NOMO-1 (cell line): ENCODE results near the gene EIF5.
A peak's percentile ranks its signal among the peaks of the same experiment; 100 is the strongest.

ENCODE experiments used
- DNase-seq, 2 experiments: peaks; one replicate each; lab custom pipeline; 2025; ENCODE audit not compliant: unreplicated experiment in 2 of 2; lab: John Stamatoyannopoulos, UW

The EIF5 gene

DNA sequence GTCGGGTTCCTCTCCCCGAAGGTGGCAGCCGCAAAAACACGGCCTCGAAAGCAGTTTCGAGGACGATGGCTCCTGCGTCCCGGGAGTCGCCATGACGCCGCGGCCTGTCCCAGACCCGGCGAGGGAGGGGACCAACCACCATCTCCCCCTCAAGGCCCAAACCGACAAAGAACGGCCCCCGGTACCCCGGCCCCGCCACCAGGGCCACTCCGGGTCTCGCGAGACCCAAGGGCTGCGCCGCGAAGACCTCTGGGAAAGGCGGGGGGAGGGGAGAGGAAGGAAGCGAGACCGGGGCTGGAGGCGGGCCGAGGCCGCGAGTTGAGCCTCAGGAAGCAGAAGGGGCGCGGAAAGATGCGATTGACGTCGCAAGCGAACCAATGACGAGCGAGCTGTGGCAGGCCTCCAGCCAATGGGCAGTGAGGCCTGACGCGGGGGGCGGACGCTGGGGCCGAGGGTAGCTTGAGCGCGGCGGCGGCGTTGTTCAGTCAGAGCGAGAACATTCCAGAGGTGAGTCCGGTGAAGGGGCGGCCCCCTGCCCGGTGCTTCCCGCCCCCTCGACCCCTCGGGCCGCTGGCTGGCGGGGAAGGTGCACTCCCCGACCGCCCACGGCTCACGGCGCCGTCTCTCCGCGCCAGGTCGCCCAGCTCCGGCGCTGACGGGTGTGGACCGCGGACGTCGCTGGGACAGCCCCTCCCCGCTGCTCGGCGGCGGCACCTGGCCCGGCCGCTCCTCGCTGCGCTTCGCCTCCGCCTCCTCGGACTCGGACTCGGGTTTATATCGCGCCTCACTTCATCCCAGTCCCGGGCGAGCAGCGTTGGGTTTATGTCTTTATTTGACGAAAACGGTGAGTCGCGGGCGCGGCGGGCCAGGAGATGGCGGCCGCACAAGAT lies at the start of gene EIF5:
Gene EIF5 (plus strand): TSS at position 484 of the 890 bp plus-strand sequence. CDS start 1,624 bp downstream, outside the sequence.
- peak; percentile 97 to 99 for DNase-seq

DNA sequence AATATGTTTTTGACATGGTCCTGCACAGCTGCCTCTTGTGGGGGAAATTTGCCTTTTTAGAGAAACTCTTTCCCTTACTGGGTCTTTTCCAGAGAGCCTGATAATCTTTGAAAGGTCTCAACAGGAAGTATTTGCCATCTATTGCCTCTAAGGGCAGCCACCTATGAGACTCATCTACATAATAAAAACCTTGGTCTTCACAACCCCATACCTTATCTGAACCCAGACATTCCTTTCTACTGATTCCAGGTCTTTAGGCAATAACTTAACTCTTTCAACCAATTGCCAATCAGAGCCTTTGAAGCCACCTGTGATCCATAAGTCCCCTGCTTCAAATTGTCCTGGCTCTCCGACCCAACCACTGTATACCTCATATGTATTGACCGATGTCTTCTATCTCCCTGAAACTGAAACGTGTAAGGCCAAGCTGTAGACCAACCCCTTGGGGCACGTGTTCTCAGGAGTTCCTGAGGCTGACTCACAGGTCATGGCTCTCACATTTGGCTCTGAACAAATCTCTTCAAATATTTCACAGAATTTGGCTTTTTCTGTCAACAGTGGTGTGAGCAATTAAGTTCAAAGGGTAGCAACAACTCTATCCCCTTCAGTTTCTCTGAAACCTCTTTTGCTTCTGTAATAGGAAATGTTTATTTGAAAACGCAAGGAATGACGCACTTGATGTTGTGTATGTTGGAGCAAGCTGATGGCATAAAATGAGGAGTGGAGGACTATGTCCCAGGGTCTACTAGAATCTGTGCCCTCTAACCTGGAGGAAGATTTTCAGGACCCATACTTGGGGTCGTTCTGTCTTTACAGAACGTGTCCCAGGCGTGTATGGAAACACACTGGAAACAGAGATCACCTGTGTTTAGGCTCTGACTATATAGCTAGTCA lies 49.2 kb upstream of the EIF5 start:
- DNase-seq, result no peak

DNA sequence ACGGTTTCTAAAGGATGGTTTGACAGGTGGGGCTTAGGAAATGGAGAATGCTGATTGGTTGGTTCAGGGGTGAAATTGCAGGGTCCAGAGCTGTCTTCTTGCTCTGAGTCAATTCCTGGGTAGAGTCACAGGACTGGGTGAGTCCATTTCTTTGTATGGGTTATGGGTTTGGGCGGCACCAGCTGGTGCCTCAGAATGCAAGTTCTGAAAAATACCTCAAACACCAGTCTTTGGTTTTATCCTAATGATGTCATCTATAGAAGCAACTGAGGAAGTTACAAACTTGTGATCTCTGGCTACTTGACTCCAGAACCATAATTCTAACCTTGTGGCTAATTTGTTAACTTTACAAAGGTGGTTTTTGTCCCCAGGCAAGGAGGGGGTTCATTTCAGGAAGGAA lies 47.6 kb upstream of the EIF5 start:
- no peak for DNase-seq

DNA sequence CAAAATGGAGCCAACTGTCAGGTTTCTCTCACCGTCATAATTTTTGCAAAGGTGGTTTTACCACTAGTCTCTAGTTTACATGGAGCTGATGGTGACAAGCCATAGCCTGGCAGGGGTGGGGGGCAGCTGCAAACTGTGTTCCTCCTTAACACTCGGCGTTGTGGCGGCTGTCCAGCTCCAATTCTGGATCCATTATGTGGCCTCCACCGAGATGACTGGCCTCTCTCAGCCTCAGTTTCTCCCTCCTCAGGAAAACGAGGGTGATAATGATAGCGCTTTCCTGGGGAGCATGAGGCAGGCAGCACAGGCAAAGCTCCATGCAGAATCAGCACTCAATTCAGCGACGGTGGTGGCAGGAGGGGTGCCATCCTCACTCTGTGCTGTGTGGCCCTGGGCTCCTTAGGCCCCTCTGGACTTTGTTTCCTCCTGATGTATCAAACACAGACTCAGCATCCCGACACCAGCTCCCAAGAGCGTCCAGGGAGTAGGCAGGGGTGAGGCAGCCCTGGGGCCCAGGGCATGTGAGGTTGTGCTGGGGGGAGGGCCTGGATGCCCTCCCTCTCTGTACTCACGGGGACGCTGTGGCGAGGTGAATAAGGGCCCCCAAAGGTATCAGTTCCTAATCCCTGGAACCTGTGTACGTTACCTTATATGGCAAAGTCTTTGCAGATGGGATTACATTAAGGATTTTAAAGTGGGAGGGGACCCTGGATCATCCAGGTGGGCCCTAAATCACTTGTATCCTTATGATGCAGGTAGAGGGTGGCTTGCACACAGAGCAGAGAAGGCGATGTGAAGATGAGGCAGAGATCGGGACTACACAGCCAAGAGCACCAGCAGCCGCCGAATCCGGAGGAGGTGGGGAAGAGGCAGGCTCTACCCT lies 46.8 kb upstream of the EIF5 start:
- no peak for DNase-seq

DNA sequence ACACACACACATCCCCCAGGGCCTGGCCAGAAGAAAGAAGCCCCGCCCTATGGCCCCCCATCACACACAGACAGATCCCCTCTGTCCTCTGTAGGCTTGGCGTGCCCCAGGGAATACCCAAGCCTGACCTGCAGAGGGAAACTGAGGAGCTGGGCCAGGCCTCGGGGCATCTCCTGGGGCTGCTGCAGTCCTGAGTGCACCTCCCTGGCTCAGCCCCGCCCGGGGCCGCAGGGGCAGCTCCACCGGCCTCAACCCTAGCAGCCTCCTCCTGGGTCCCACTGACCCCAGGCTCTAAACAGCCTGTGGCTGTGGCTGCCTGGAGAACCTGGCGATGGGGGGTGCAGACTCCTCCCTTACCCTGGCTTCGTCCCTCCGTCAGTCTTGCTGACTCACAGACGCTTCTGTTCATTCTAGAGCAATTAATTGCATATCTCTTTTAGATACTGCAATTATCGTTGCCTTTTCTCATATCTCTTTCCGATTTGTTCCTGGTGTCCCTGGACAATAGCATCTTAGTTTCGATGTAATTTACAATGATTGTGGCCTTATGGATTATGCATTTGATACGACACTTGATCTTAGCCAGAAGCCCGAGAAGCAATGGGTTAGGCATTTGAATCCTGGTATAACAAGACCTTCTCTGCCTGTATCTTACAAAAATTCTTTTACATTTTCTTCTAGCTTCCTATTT lies 45.8 kb upstream of the EIF5 start:
- no peak for DNase-seq

DNA sequence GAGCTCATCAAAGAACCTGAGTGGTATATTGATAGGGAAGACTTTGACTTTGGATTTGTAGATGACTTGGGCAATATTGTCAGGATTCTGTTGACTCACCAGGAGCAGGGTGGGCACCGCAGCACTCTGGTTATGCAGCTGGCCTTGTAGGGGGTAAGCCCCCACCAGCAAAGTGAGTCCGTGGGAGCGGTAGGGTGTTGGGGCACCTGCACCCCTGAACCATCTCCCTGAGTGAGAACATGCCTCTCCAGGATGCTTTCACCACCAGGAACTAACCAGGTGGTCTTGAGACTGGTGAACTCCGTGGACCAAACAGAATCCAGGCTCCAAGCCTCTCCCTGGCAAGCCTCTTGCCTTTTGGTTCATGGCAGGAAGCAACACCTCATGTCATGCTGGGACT lies 44.0 kb upstream of the EIF5 start:
- no peak for DNase-seq

DNA sequence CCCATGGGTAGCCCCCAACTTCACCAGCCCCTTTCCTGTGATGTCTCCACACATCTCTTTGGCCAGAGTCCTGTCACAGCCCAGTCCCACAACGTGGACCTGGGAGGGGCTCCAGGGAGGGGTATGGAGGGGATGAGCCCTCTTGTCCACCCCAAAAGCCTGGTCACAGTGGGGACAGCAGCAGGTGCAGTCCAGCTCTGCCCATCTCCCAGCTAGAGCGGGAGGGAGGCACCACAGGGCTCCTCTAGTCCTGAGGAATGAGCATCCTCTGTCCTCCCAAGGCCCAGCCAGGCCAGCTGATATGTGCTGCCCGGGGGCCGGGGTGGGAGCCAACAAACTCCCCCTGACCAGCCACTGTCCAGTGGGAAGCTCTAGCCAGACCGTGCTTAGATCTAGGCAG lies 43.5 kb upstream of the EIF5 start:
- DNase-seq, result no peak

DNA sequence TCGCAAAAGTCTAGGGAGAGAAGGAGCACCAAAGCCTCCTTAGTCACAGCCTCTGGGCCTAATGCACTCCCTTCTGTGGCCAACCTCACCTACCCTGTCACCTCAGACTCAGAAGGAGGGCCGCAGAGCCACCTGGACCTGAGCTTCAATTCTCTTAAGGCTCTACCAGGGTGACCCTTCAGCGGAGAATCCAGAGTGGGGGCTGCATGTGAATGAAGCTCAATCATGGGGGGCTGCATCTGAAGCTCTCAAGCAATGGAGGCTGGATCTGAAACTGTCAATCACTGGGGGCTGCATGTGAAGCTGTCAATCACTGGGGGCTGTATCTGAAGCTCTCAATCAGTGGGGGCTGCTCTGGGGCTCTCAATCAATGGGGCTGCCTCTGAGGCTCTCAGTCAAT lies 43.1 kb upstream of the EIF5 start:
- no peak for DNase-seq

DNA sequence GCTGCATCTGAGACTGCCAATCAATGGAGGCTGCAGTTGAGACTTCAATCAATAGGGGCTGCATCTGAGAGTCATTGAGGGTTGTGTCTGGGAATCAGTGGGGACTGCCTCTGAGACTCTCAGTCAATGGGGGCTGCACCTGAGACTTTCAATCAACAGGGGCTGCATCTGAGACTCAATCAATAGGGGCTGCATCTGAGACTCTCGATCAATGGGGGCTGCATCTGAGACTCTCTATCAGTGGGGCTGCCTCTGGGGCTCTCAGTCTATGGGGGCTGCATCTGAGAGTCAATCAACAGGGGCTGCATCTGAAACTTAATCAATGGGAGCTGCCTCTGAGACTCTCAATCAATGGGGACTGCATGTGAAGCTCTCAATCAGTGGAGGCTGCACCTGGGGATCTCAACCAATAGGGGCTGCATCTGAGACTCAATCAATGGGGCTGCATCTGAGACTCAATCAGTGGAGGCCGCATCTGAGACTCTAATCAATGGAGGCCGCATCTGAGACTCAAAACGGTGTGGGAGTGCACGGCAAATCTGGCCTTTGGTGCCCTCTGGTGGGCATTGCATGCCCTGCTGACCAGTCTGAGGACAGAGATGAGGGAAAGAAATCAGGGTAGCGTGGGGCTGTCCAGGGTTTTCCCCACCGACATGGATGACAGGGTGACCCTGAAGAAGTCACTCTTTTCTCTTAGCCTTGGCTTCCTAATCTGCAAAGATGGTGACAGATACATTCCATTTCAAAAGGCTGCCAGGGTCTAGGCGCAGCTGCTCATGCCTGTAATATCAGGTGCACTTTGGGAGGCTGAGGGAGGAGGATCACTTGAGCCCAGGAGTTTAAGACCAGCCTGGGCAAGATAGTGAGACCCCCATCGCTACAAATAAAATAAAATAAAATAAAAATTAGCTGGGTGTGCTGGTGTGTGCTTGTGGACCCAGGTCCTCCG lies 41.3 kb upstream of the EIF5 start:
- DNase-seq, result peak; percentile 16 to 44

DNA sequence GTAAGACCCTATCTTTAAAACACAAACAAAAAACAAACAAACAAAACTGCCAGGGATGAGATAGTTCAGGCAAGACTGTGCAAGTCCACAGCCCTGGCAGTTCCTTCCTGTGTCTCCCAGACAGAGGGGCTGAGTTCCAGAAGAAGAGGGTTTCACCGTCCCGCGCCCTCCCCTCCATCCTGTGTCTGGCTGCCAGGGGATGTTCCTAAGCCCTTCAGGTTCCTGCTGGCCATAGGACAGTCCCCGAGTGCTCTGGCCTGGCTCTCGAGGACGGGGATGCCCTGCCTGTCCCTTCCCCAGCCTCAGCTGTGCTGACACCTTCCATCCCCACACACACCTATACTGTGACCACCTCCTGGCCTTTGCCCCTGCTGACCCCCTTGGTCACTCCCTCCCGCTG lies 40.6 kb upstream of the EIF5 start:
- DNase-seq, result no peak

DNA sequence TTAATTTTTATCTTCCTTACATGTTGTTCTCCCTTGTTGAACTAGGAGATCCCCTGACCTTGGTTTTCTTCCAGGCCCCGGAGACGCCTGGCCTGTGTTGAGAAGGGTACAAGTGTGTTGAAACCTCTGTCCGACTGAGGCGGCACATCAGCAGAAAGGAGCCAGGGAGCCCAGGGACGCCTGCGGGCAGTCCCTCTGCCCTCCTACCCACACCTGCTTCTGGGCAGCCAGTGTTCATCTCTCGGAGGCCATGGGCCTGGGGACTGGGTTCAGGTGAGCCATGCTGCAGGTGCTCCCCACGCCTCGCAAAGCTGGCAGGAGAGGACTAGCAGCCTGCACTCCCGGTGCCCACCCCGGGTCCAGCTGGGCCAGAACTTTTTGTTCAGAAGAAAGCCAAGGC lies 39.9 kb upstream of the EIF5 start:
- no peak for DNase-seq

DNA sequence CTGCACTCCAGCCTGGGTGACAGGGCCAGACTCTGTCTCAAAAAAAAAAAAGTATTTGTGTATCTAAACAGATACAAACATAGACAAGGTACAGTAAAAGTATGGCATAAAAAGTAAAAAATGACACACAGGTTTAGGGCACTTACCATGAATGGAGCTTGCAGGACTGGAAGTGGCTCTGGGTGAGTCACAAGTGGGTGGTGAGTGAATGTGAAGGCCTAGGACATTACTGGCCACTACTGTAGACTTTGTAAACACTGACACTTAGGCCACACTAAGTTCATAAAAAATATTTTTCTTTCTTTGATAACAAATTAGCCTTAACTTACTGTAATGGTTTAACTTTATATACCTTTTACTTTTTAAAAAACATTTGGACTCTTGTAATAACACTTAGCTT lies 38.0 kb upstream of the EIF5 start:
- no peak for DNase-seq

DNA sequence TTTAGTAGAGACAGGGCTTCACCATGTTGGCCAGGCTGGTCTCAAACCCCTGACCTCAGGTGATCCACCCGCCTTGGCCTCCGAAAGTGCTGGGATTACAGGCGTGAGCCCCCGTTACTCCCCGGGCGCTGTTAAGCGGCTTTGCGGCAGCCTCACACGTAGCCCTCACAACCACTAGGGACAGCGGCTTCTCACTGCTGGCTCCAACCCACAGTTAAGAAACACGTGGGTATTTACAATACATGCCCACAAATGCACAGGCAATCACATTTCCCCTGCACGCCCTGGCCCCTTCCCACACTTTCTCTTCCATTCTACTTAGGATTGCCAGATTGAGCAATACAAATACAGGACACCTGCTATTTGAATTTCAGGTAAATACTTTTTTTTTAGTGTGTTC lies 37.0 kb upstream of the EIF5 start:
- no peak for DNase-seq

DNA sequence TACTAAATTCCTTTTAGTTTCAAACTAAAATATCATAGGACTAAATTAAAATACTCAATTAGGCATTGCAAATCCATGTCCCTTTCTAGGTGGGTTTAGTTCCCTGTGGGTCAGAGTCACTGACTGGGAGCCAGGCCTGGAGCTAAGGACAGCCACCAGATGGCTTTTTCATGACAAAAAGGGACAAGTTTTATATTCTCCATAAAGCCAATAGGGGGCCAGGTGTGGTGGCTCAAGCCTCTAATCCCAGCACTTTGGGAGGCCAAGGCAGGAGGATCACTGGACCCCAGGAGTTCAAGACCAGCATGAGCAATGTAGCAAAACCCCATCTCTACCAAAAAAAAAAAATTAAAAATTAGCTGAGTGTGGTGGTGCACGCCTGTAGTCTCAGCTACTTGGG lies 35.4 kb upstream of the EIF5 start:
- no peak for DNase-seq

DNA sequence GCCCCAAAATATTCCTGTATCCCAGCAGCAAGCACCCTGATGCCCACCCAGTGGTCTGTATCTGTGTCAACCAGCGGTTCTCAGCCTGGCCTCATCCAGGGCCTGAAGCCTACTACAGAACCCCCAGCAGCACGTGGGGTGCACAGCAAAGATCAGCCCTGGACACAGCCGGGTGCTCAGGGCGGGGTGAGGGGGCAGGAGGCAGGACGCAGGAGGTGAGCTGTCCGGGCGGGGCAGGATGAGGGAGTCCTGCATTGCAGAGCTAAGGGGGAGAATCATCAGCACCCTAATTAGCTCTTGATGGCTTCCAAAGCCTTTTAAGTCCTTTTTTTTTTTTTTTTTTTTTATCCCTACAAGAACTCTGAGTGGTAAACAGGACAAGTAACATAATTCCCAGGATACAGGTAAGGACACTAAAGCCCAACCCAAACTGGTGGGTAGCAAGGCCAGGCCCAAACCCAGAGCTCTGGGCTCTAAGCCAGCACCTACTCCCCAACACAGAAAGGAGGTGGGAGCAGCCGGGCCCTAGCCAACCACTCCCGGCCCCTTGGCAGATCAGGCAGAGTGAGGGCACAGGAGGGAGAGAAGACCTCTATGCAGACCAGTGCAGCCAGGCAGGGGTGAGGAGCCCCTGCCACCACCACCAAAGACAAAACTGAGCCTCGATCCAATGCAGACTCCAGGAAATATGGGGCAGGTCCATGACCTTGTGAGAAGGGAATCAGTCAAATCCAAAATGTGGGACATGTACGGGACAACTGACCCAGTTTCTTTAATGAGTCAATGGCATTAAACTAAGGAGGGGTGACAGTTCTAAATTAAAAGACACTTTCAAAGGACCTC lies 32.3 kb upstream of the EIF5 start:
- DNase-seq, result no peak

DNA sequence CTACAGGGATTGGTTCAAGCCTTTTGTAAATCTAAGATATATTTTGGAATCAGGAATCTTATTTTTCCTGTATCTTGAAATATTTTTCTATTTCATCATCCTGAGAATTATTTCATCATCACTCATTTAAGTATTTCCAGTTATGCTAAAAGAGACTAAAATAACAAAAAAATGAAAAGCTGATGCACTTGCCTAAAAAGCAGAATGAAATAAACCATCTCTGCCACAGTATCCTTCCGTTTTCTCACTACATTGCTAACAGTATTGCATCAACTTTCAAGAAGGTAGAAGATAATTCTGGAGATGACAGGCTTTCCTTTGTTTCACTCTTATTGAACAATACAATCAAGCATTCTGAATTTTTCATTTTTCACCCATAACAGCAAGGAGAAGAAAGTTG lies 31.1 kb upstream of the EIF5 start:
- peak; percentile 17 to 61 for DNase-seq

DNA sequence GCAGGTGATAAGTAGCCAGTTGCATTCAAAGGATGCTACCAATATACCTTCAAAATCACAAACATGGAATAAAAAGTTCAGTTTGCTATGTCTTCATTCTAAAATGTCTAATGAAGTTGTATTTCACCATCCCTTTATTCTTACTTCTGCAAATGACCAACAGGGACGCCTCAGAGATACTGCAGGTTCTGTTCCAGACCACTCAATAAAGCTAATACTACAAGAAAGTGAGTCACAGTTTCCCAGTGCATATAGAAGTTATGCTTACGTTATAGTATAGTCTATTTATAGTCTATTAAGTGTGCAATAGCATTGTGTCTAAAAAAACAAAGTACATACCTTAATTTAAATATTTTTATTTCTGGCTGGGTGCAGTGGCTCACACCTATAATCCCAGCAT lies 29.3 kb upstream of the EIF5 start:
- DNase-seq, result peak; percentile 18 to 83
